Measurements from ENCODE around the gene NR3C2. TPM values are rescaled to one million over a fixed set of nuclear protein-coding genes. Genes with fewer than 3 reads are reported as not detected.

Gene NR3C2
- total RNA-seq, 2 donors from 2014 or later, result 41.0 to 42.5 TPM

DNA sequence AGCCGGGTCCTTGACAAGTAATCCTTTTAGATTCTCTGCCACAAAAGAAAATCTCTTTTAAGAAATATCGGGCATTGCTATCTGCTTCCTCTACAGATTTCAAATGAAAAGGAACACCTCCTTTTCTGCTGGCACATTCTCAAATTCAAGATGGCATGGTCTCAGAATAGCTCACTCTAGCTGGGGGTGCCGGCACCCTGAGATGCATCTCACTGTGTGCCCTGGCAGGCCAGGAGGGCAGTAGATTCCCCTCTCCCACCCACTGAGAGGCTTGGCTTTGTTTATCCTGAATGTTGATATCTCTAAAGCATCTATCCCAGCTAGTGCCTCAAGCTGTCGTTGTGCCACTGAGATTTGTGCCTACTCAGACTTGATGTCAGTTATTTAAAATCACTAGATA lies 390.8 kb downstream of the NR3C2 start:
- Mint-ChIP-seq H3K4me1 (peaks cover 46% of the 10 kb centered on the region), H3K27me3 (no peaks in the 10 kb centered on the region), H3K36me3 (ENCODE audit: low read depth) (peaks cover 2% of the 10 kb centered on the region), H3K27ac (peak overlapping the region; percentile 85), H3K4me3 (no peak overlapping the region)
- ATAC-seq (no peak), DNase-seq (no peak)
- no peaks in the 10 kb centered on the region for H3K9me3 ChIP-seq (ENCODE audit: control insufficient read depth, low read length, poor library complexity, severe bottlenecking)

DNA sequence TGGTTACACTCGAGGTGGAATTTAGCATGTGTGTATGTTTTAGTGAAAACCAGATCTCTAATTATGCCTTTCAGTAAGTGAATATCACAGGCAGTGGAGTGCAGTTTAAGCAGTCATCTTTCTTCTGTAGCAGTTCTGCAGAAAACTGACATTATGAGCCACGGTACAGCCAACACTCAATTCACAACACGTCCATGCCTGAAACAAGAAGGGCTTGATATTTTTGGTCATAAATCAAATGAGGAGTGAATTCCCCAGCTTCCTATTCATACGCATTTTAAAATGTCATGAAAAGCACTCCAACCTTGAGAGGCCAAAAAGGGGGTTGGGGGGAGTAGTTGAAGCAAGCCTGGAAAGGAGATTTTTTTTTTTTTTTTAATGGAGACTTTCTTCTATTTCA lies 393.6 kb downstream of the NR3C2 start:
- no peaks in the 10 kb centered on the region for H3K9me3 ChIP-seq (ENCODE audit: control insufficient read depth, low read length, poor library complexity, severe bottlenecking)
- no peak for DNase-seq
- peaks cover 2% of the 10 kb centered on the region for H3K36me3 Mint-ChIP-seq (ENCODE audit: low read depth)
- H3K4me3 Mint-ChIP-seq, result no peak overlapping the region
- no peak for ATAC-seq
- peaks cover 38% of the 10 kb centered on the region for H3K4me1 Mint-ChIP-seq
- H3K27ac Mint-ChIP-seq, result no peak overlapping the region
- no peaks in the 10 kb centered on the region for H3K27me3 Mint-ChIP-seq

DNA sequence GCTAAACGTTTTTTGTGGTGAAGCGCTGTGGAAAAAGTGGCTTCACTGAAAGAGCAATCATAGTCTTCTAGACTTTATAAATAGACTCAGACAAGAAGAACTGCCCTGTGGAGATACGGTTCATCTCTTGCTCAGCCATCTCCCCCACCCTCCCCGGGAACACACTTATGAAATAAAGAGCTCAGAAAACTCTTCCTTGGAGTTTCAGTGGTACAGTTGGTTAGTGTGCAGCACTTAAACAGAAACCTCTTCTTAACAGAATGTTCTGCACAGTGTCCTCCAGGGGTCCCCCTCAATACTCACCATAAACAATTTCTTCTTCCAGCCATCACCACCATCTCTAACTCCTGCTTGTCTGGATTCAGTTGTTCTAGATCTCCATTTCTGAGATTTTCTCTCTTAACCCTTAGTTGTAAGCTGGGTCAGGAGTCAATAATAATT lies 397.3 kb downstream of the NR3C2 start:
- no peak overlapping the region for H3K27ac Mint-ChIP-seq
- H3K27me3 Mint-ChIP-seq, result no peaks in the 10 kb centered on the region
- H3K36me3 Mint-ChIP-seq (ENCODE audit: low read depth), result peaks cover 4% of the 10 kb centered on the region
- no peak overlapping the region for H3K4me3 Mint-ChIP-seq
- no peaks in the 10 kb centered on the region for H3K9me3 ChIP-seq (ENCODE audit: control insufficient read depth, low read length, poor library complexity, severe bottlenecking)
- DNase-seq, result no peak
- H3K4me1 Mint-ChIP-seq, result peaks cover 14% of the 10 kb centered on the region
- peak; percentile 54 for ATAC-seq

DNA sequence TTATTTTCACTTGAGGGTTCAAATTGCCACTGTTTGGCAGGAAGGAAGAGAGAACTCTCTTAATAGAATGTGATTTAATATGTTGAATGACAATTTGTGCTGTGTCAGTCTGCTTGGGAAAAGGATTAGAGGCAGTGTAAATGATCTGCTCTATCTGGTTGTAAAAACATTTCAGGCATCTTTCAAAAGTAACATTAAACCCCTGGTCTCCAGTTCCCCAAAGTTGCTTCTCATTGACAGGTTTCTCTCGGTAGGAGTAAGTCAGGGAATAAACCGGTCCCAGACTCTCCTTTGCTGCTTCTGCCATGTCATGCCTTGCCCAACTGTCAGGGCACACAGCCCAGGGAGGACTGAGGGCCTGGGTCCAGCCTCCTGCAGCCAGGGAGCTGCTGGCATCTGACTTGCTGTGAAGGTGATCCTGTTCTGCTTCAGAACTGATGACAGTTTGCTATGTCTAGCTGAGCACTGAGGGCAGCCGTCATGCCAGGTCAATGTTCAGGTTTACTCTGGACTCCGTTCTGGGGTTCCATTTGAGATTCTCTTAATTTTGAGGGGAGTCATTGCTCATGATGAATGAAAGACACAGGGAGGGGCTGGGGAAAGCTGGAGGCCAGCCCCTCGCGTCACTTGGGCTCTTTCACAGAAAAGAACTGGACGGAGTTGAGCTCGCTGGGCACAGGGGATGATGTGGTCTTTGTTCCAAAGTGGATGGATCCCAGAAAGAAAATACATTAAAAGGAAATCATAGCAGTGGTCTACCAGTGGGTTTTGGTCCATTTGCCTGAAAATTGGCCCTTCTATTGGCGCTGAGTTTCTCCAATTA lies 397.9 kb downstream of the NR3C2 start:
- no peak for DNase-seq
- Mint-ChIP-seq H3K27me3 (no peaks in the 10 kb centered on the region), H3K27ac (no peak overlapping the region), H3K4me1 (peaks cover 14% of the 10 kb centered on the region), H3K4me3 (no peak overlapping the region), H3K36me3 (ENCODE audit: low read depth) (peaks cover 4% of the 10 kb centered on the region)
- no peaks in the 10 kb centered on the region for H3K9me3 ChIP-seq (ENCODE audit: control insufficient read depth, low read length, poor library complexity, severe bottlenecking)
- no peak for ATAC-seq

DNA sequence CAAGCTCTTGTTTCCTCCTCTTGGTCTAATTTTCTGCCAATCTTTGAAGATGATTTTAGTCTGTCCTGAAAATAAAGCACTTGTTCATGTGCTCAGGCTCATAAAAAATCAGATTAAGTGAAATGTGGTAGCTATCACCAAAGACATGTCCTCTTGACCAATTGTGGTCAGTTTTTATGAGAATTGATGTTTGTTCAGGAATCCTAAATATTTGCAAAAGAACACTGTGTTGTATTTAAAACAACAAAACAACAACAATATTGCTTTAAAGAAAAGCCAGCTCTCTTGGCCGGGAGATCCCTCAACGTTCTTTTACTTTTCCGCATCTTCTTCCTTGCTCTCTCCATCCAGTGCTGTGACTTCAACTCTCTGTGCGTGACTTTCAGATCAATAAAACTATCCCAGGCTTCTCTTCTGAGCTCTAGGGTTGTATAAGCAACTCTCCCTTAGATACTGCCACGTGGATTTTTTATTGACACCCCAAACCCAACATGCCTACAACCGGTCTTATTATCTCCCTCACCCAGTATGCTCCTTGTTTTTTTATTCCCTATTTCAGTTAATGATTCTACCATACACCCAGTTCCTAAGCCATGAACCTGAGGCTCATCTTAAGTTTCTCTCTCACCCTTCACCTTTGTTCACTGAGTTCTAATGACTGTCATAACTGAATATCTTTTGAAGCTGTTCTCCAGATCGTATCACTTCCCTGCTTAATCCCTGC lies 400.4 kb downstream of the NR3C2 start:
- Mint-ChIP-seq H3K36me3 (ENCODE audit: low read depth) (peaks cover 2% of the 10 kb centered on the region), H3K27ac (no peak overlapping the region), H3K4me1 (peaks cover 10% of the 10 kb centered on the region), H3K27me3 (no peaks in the 10 kb centered on the region), H3K4me3 (no peak overlapping the region)
- DNase-seq, result no peak
- no peak for ATAC-seq
- H3K9me3 ChIP-seq (ENCODE audit: control insufficient read depth, low read length, poor library complexity, severe bottlenecking), result no peaks in the 10 kb centered on the region

DNA sequence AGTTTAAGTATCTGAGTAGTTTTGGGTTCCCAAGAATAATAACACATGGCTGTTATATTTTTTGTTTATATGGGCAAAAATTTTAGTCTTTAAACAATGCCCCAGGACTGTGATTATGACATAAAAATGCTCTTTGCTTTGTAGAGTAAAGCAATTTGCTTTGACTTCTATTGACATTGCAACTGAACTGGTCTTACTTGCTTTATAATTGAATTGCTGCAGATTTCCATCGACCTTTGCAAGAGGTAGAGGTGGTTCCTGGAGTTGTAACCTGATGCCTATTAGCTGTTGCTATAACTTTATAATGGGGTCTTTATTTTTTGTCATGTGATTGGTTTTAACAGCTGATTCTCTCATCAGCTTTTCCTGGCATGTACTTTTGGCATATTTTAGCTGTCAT lies 407.4 kb downstream of the NR3C2 start:
- Mint-ChIP-seq H3K4me1 (peaks cover 3% of the 10 kb centered on the region), H3K27ac (no peak overlapping the region), H3K36me3 (ENCODE audit: low read depth) (no peaks in the 10 kb centered on the region), H3K27me3 (no peaks in the 10 kb centered on the region), H3K4me3 (no peak overlapping the region)
- no peaks in the 10 kb centered on the region for H3K9me3 ChIP-seq (ENCODE audit: control insufficient read depth, low read length, poor library complexity, severe bottlenecking)
- ATAC-seq (no peak), DNase-seq (no peak)

DNA sequence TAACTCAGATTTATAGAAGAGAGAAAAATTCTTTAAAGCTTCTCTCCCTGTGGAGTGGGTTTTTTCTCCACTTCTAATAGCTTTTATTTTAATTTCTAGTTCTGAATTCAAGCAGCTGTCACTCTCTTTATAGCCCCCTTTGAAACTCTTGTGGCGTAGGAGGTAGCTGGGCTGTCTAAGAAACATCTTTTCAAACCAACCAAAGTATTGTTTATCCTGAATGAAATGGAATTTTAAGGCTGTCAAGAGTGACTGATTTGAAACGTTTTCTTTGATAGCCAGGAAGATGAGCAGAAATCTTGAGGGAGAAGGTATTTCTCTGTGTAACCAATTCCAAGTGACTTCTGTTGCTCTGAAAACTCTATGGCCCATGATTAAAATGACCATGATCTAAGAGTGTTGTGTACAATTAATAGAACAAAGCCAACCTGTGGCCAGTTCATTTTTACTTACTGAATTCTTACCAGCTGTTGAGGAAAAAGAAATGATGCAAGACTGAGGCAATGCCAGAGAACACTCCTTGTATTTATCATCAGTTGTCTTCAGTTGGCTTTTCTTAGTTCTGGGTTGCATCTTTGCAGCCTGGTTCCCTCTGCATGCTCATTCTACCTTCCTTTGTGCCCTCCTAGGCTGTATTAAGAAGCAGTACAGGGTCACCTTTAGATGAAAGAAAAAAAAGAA lies 411.9 kb downstream of the NR3C2 start:
- H3K9me3 ChIP-seq (ENCODE audit: control insufficient read depth, low read length, poor library complexity, severe bottlenecking), result no peaks in the 10 kb centered on the region
- DNase-seq, result no peak
- ATAC-seq, result no peak
- no peak overlapping the region for H3K4me3 Mint-ChIP-seq
- H3K4me1 Mint-ChIP-seq, result peaks cover 3% of the 10 kb centered on the region
- peaks cover 5% of the 10 kb centered on the region for H3K36me3 Mint-ChIP-seq (ENCODE audit: low read depth)
- H3K27me3 Mint-ChIP-seq, result no peaks in the 10 kb centered on the region
- peak overlapping the region; percentile 27 for H3K27ac Mint-ChIP-seq

DNA sequence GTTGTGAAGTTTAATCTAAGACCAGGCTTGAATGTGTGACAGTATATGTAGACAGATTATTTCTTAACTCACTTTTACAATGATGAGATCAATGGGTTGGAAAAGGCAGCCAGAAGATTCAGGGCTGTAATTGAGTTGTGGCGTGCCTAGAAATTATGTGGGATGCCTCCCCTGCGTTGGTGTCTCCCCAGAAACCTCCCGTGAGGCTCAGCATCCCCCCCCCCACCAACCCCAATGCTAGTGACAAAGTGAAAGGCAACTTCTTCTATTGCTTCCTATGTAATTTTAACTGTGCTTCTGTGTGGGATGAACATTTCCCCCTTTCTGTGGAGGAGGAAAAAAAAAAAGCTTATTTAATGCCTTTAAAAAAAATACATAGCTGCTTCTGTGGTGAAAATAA lies 412.4 kb downstream of the NR3C2 start:
- peaks cover 5% of the 10 kb centered on the region for H3K36me3 Mint-ChIP-seq (ENCODE audit: low read depth)
- H3K4me3 Mint-ChIP-seq, result no peak overlapping the region
- no peaks in the 10 kb centered on the region for H3K4me1 Mint-ChIP-seq
- peak overlapping the region; percentile 27 for H3K27ac Mint-ChIP-seq
- no peak for ATAC-seq
- H3K27me3 Mint-ChIP-seq, result no peaks in the 10 kb centered on the region
- no peaks in the 10 kb centered on the region for H3K9me3 ChIP-seq (ENCODE audit: control insufficient read depth, low read length, poor library complexity, severe bottlenecking)
- DNase-seq, result no peak

Measured in T-helper 17 cell (primary cell).